PC-9 (cell line): Measurements from ENCODE around the gene BTBD19. TPM values are rescaled to one million over a fixed set of nuclear protein-coding genes. Genes with fewer than 3 reads are reported as not detected.

Experiments
- BruUV-seq: library from RNA; stranded (reverse); fragments of 400-500 nt; replicated peaks from 2 replicates; lab custom pipeline; 2021; lab: Mats Ljungman, UMichigan
- CTCF ChIA-PET: fragments of 300-600 bp; sonication (Branson Sonifier 250); formaldehyde crosslinking; loops from one replicate; lab custom pipeline; 2022; ENCODE audit warnings: antibody characterized with exemption; lab: Charles Lee
- POLR2A ChIA-PET: fragments of 300-600 bp; sonication (Branson Sonifier 250); formaldehyde crosslinking; loops from one replicate; lab custom pipeline; 2022; ENCODE audit warnings: antibody characterized with exemption; ENCODE audit not compliant: unreplicated experiment; lab: Charles Lee
- DNase-seq, 2 experiments: peaks; one replicate each; pipeline versions ENCODE4 v3.0.0 to v3.0.0-alpha.2; 2015 to 2022; ENCODE audit warnings: mixed read lengths in 1 of 2
- H2AFZ ChIP-seq: fragments of 200-600 bp; sonication (generic); 2 replicates; pipeline ENCODE4 v1.8.1; 2017; ENCODE audit warnings: antibody characterized with exemption
- H3F3A ChIP-seq: fragments of 200-600 bp; sonication (generic); 2 replicates; pipeline ENCODE4 v1.8.1; 2017; ENCODE audit warnings: antibody characterized with exemption, mild to moderate bottlenecking, low read depth; ENCODE audit not compliant: insufficient read depth
- H3K27ac ChIP-seq: fragments of 200-600 bp; sonication (generic); 2 replicates; pipeline ENCODE4 v1.6.1; 2016; ENCODE audit warnings: mixed run types
- H3K27me3 ChIP-seq: fragments of 200-600 bp; sonication (generic); 2 replicates; pipeline ENCODE4 v1.6.1; 2016; ENCODE audit warnings: low read depth, mixed run types; ENCODE audit not compliant: insufficient read depth
- H3K36me3 ChIP-seq: fragments of 200-600 bp; sonication (generic); 2 replicates; pipeline ENCODE4 v1.6.1; 2016; ENCODE audit warnings: low read depth, mixed run types
- H3K4me1 ChIP-seq: fragments of 200-600 bp; sonication (generic); replicated peaks from 2 replicates; pipeline ENCODE4 v1.6.1; 2016; ENCODE audit warnings: mixed run types; ENCODE audit not compliant: insufficient read depth
- H3K4me2 ChIP-seq: fragments of 200-600 bp; sonication (generic); 2 replicates; pipeline ENCODE4 v1.6.1; 2017; ENCODE audit warnings: mixed run types
- H3K4me3 ChIP-seq: fragments of 200-600 bp; sonication (generic); 2 replicates; pipeline ENCODE4 v1.6.1; 2016; ENCODE audit warnings: mixed run types
- H3K79me2 ChIP-seq: fragments of 200-600 bp; sonication (generic); 2 replicates; pipeline ENCODE4 v1.6.1; 2017; ENCODE audit warnings: low read depth, mixed run types
- H3K9me2 ChIP-seq: fragments of 200-600 bp; sonication (generic); 2 replicates; pipeline ENCODE4 v1.8.1; 2017; ENCODE audit warnings: mild to moderate bottlenecking; ENCODE audit not compliant: insufficient read depth
- H3K9me3 ChIP-seq: fragments of 200-600 bp; sonication (generic); 2 replicates; pipeline ENCODE4 v1.8.1; 2016; ENCODE audit warnings: low read depth; ENCODE audit not compliant: insufficient read depth
- H4K20me1 ChIP-seq: fragments of 200-600 bp; sonication (generic); 2 replicates; pipeline ENCODE4 v1.8.1; 2017; ENCODE audit not compliant: insufficient read depth
- CTCF ChIP-seq: fragments of 200-600 bp; sonication (generic); conservative IDR thresholded peaks from 2 replicates; pipeline ENCODE4 v1.6.1; 2017; ENCODE audit warnings: mixed run types, antibody characterized with exemption, mild to moderate bottlenecking, moderate library complexity
- EZH2 ChIP-seq: fragments of 200-600 bp; sonication (generic); IDR thresholded peaks from 2 replicates; pipeline ENCODE4 v1.8.0; 2017; ENCODE audit warnings: antibody characterized with exemption, low read depth
- intact Hi-C: fragments of 100-400 bp; cut with micrococcal nuclease; formaldehyde crosslinking; loops from one replicate; pipeline ENCODE4 v1.10.0; 2022; ENCODE audit not compliant: unreplicated experiment
- total RNA-seq: library from RNA; stranded (reverse); gene quantifications from 2 replicates; pipeline ENCODE4 v1.2.3, GENCODE V29; 2021

The BTBD19 gene
- total RNA-seq, 1 experiment from 2014 or later: 6.2 TPM

GRCh38 chr1:44829506-44830384 lies 21.4 kb downstream of the BTBD19 start:
- DNase-seq: no peak
- no TSS peak for BruUV-seq
- H3K79me2 ChIP-seq: no peaks in the 10 kb centered on the region
- POLR2A ChIA-PET: no interaction called here
- CTCF ChIA-PET: interaction anchor here (0.6 kb wide), 1 partner anchor 185 kb away, joined by 4 read pairs; no protein-coding TSS in a partner anchor
- no peaks in the 10 kb centered on the region for H4K20me1 ChIP-seq
- no peaks in the 10 kb centered on the region for H3K4me1 ChIP-seq
- no peaks in the 10 kb centered on the region for H3K9me2 ChIP-seq
- no peak overlapping the region for H3K4me3 ChIP-seq
- intact Hi-C loops: no loop called here
- no peak overlapping the region for H2AFZ ChIP-seq
- no peak overlapping the region for H3K4me2 ChIP-seq
- H3K27me3 ChIP-seq: no peaks in the 10 kb centered on the region
- no peaks in the 10 kb centered on the region for H3K9me3 ChIP-seq
- no peaks in the 10 kb centered on the region for H3F3A ChIP-seq
- TF ChIP-seq CTCF: no peak
- no peak for TF ChIP-seq EZH2
- no peaks in the 10 kb centered on the region for H3K36me3 ChIP-seq
- H3K27ac ChIP-seq: no peak overlapping the region

DNA sequence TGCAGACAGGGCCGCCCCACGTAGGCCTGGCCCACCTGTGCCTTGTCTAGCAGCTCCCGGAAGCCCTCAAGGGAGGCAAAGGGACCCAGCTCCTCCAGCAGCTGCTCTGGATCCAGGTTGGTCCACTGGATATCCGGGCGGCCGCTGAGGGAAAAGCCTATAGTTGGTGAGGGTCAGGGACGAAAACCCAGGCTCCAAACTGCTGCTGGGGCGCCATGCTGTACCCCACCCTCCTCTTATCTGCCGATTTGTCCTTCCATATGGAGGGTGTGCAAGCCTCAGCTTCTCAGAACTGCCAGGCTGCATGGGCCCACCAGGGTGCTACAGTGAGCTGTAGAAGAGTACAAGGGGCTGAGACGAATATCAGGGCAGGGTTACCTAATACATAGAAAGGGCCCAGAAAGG lies 22.6 kb downstream of the BTBD19 start:
- POLR2A ChIA-PET: no interaction called here
- Histone ChIP-seq H3K9me2 (no peaks in the 10 kb centered on the region), H3K27me3 (no peaks in the 10 kb centered on the region), H3K79me2 (no peaks in the 10 kb centered on the region), H3K4me3 (no peak overlapping the region), H3K4me2 (no peak overlapping the region), H4K20me1 (no peaks in the 10 kb centered on the region), H3K4me1 (no peaks in the 10 kb centered on the region), H2AFZ (no peak overlapping the region), H3F3A (peaks cover under 1% of the 10 kb centered on the region), H3K27ac (no peak overlapping the region), H3K36me3 (no peaks in the 10 kb centered on the region), H3K9me3 (no peaks in the 10 kb centered on the region)
- DNase-seq: no peak
- TF ChIP-seq EZH2 (no peak), CTCF (no peak)
- intact Hi-C loops: no loop called here
- CTCF ChIA-PET: no interaction called here
- BruUV-seq: no TSS peak

- Histone ChIP-seq H3K4me2 (no peak overlapping the region), H3K4me1 (no peaks in the 10 kb centered on the region), H3K9me3 (no peaks in the 10 kb centered on the region), H2AFZ (no peak overlapping the region), H4K20me1 (no peaks in the 10 kb centered on the region), H3K9me2 (no peaks in the 10 kb centered on the region), H3K4me3 (no peak overlapping the region), H3K27me3 (no peaks in the 10 kb centered on the region), H3K36me3 (no peaks in the 10 kb centered on the region), H3K79me2 (no peaks in the 10 kb centered on the region), H3K27ac (no peak overlapping the region), H3F3A (peaks cover 4% of the 10 kb centered on the region)
- TF ChIP-seq EZH2 (no peak), CTCF (no peak)
- ChIA-PET POLR2A (no interaction called here), CTCF (no interaction called here)
- no peak for DNase-seq
- intact Hi-C loops: no loop called here
- no TSS peak for BruUV-seq
These were observed 23.2 kb downstream of the BTBD19 start for GRCh38 chr1:44831516-44831915.
